H1 (cell line): ENCODE results near the gene TRIAP1. TPM values are rescaled to one million over a fixed set of nuclear protein-coding genes. Genes with fewer than 3 reads are reported as not detected.

Experiments used
- CTCF ChIA-PET: fragments of 300-600 bp; sonication (Branson Sonifier 250); formaldehyde crosslinking; loops from one replicate; lab custom pipeline; 2021; ENCODE audit not compliant: partially characterized antibody; lab: Charles Lee
- POLR2A ChIA-PET: fragments of 300-600 bp; sonication (Branson Sonifier 250); formaldehyde crosslinking; loops from one replicate; lab custom pipeline; 2021; ENCODE audit warnings: inconsistent platforms; ENCODE audit not compliant: partially characterized antibody; lab: Charles Lee
- DNase-seq, 2 experiments: peaks; one replicate each; pipeline versions ENCODE4 v3.0.0 to v3.0.0-alpha.2; 2010 to 2022; ENCODE audit warnings: low spot score in 2 of 2, low read depth in 1 of 2, mixed read lengths in 1 of 2
- FAIRE-seq: peaks from 2 replicates; lab custom pipeline; 2011; peaks lifted over from hg19 to GRCh38; lab: Jason Lieb, UNC
- H2AFZ ChIP-seq: 2 replicates; pipeline ENCODE4 v1.8.1; 2012; ENCODE audit warnings: low read length, inconsistent platforms
- H2AK5ac ChIP-seq: 2 replicates; pipeline ENCODE4 v1.6.1; 2013; ENCODE audit warnings: low read depth, low read length
- H2BK120ac ChIP-seq: replicated peaks from 2 replicates; pipeline ENCODE3; 2013; ENCODE audit warnings: low read depth, low read length, inconsistent platforms
- H2BK12ac ChIP-seq: 2 replicates; pipeline ENCODE4 v1.6.1; 2013; ENCODE audit warnings: low read depth, low read length
- H2BK15ac ChIP-seq: 2 replicates; pipeline ENCODE4 v1.6.1; 2013; ENCODE audit warnings: low read length
- H2BK20ac ChIP-seq: 2 replicates; pipeline ENCODE4 v1.6.1; 2013; ENCODE audit warnings: low read length
- H2BK5ac ChIP-seq: 2 replicates; pipeline ENCODE4 v1.6.1; 2013; ENCODE audit warnings: low read depth, low read length
- H3K14ac ChIP-seq: 2 replicates; pipeline ENCODE4 v1.6.1; 2013; ENCODE audit warnings: inconsistent platforms; ENCODE audit not compliant: insufficient read length
- H3K18ac ChIP-seq: 2 replicates; pipeline ENCODE4 v1.6.1; 2013; ENCODE audit warnings: low read length; ENCODE audit errors: extremely low read depth
- H3K23ac ChIP-seq: 2 replicates; pipeline ENCODE4 v1.6.1; 2013; ENCODE audit warnings: inconsistent platforms; ENCODE audit not compliant: insufficient read length
- H3K23me2 ChIP-seq: 2 replicates; pipeline ENCODE4 v1.6.1; 2013; ENCODE audit warnings: low read depth, low read length
- H3K27ac ChIP-seq: 2 replicates; pipeline ENCODE4 v1.6.1; 2011; ENCODE audit warnings: low read depth, low read length, inconsistent platforms
- H3K27me3 ChIP-seq, 4 experiments: replicated peaks in 1 of 4; 1 replicate in 1 of 4; 2 replicates in 3 of 4; pipeline versions ENCODE4 v1.6.1 to v1.8.1; 2011 to 2013; ENCODE audit warnings: low read length in 3 of 4, mild to moderate bottlenecking in 3 of 4, inconsistent platforms in 2 of 4, mixed read lengths in 2 of 4, moderate library complexity in 1 of 4; ENCODE audit not compliant: control insufficient read depth in 3 of 4, insufficient read depth in 3 of 4; ENCODE audit errors: extremely low read depth in 1 of 4
- H3K36me3 ChIP-seq, 4 experiments: 2 replicates each; pipeline versions ENCODE4 v1.6.1 to v1.8.1; 2011 to 2013; ENCODE audit warnings: mild to moderate bottlenecking in 4 of 4, low read length in 3 of 4, moderate library complexity in 2 of 4, control low read depth in 1 of 4, inconsistent platforms in 1 of 4; ENCODE audit not compliant: insufficient read depth in 4 of 4, control insufficient read depth in 2 of 4
- H3K4ac ChIP-seq: replicated peaks from 2 replicates; pipeline ENCODE3; 2013; ENCODE audit warnings: low read length, low read depth, mixed read lengths, inconsistent platforms; ENCODE audit not compliant: insufficient read length
- H3K4me1 ChIP-seq, 4 experiments: replicated peaks in 1 of 4; 1 replicate in 1 of 4; 2 replicates in 3 of 4; pipeline versions ENCODE4 v1.6.1 to v1.8.1; 2011 to 2013; ENCODE audit warnings: low read length in 3 of 4, inconsistent platforms in 2 of 4, mixed read lengths in 1 of 4; ENCODE audit not compliant: insufficient read depth in 4 of 4, control insufficient read depth in 3 of 4
- H3K4me2 ChIP-seq, 2 experiments: 2 replicates each; pipeline versions ENCODE4 v1.6.1 to v1.8.1; 2011 to 2013; ENCODE audit warnings: low read depth in 2 of 2, low read length in 2 of 2, control low read depth in 1 of 2, inconsistent platforms in 1 of 2, mild to moderate bottlenecking in 1 of 2; ENCODE audit not compliant: insufficient read depth in 1 of 2
- H3K4me3 ChIP-seq, 4 experiments: fragments of 200-600, 300-600 bp in 1 of 4; sonication (generic), shearing (Covaris generic), sonication (Bioruptor Twin) in 1 of 4; 2 replicates each; pipeline versions ENCODE4 v1.5.1 to v1.8.1; 2011 to 2016; ENCODE audit warnings: low read length in 4 of 4, low read depth in 3 of 4, control low read depth in 2 of 4, inconsistent platforms in 2 of 4, mild to moderate bottlenecking in 2 of 4, mixed read lengths in 1 of 4, moderate library complexity in 1 of 4; ENCODE audit not compliant: insufficient read depth in 2 of 4; ENCODE audit errors: extremely low read depth in 1 of 4
- H3K56ac ChIP-seq: replicated peaks from 2 replicates; pipeline ENCODE3; 2013; ENCODE audit warnings: low read depth, mild to moderate bottlenecking, mixed read lengths, low read length, inconsistent platforms; ENCODE audit not compliant: insufficient read length
- H3K79me1 ChIP-seq: 2 replicates; pipeline ENCODE4 v1.6.1; 2013; ENCODE audit warnings: low read depth, low read length, control low read depth
- H3K79me2 ChIP-seq, 2 experiments: 2 replicates each; pipeline versions ENCODE4 v1.6.1 to v1.8.1; 2012 to 2013; ENCODE audit warnings: low read length in 2 of 2, mild to moderate bottlenecking in 2 of 2, inconsistent platforms in 1 of 2; ENCODE audit not compliant: insufficient read depth in 2 of 2, control insufficient read depth in 1 of 2
- H3K9ac ChIP-seq, 4 experiments: replicated peaks in 1 of 4; 1 replicate in 1 of 4; 2 replicates in 3 of 4; pipeline versions ENCODE4 v1.6.1 to v1.8.1; 2011 to 2013; ENCODE audit warnings: low read depth in 3 of 4, low read length in 3 of 4, control low read depth in 2 of 4, mild to moderate bottlenecking in 2 of 4, moderate library complexity in 2 of 4, inconsistent platforms in 1 of 4; ENCODE audit errors: extremely low read depth in 1 of 4
- H3K9me3 ChIP-seq, 2 experiments: 2 replicates each; pipeline versions ENCODE4 v1.6.1 to v1.8.1; 2012 to 2013; ENCODE audit warnings: mild to moderate bottlenecking in 2 of 2, moderate library complexity in 2 of 2, control low read depth in 1 of 2, inconsistent platforms in 1 of 2, low read depth in 1 of 2, low read length in 1 of 2, mixed read lengths in 1 of 2; ENCODE audit not compliant: insufficient read depth in 2 of 2
- H4K20me1 ChIP-seq, 2 experiments: replicated peaks in 1 of 2; 2 replicates each; pipeline versions ENCODE3 to v1.8.1; 2011 to 2013; ENCODE audit warnings: inconsistent platforms in 2 of 2, low read length in 2 of 2, mild to moderate bottlenecking in 1 of 2; ENCODE audit not compliant: insufficient read depth in 2 of 2, control insufficient read depth in 1 of 2
- H4K5ac ChIP-seq: 2 replicates; pipeline ENCODE4 v1.6.1; 2013; ENCODE audit warnings: low read length, low read depth, mixed read lengths, inconsistent platforms; ENCODE audit not compliant: insufficient read length
- H4K8ac ChIP-seq: 2 replicates; pipeline ENCODE4 v1.8.0; 2013; ENCODE audit warnings: mild to moderate bottlenecking, moderate library complexity, low read length, inconsistent platforms; ENCODE audit not compliant: insufficient read depth; ENCODE audit errors: extremely low read depth
- H4K91ac ChIP-seq: replicated peaks from 2 replicates; pipeline ENCODE3; 2013; ENCODE audit warnings: low read length, mixed read lengths, inconsistent platforms; ENCODE audit not compliant: insufficient read length
- BACH1 ChIP-seq: IDR thresholded peaks from 2 replicates; pipeline ENCODE4 v1.6.1; 2012; ENCODE audit warnings: low read length, improper control_type of control experiment
- BCL11A ChIP-seq, 2 experiments: IDR thresholded peaks; one replicate each; pipeline ENCODE4 v1.6.1; 2011; ENCODE audit warnings: low read depth in 2 of 2, low read length in 2 of 2, mild to moderate bottlenecking in 2 of 2
- CBX5 ChIP-seq: fragments of 300-800, 300-1000 bp; sonication (generic); IDR thresholded peaks from 2 replicates; pipeline ENCODE4 v1.7.1; 2016; ENCODE audit warnings: antibody characterized with exemption, low read length, low read depth
- CTCF ChIP-seq, 3 experiments: IDR thresholded peaks; 1 replicate in 2 of 3; 2 replicates in 1 of 3; pipeline versions ENCODE4 v1.5.1 to v1.6.1; 2011; ENCODE audit warnings: low read length in 3 of 3, mild to moderate bottlenecking in 3 of 3, inconsistent platforms in 2 of 3, low read depth in 1 of 3, moderate library complexity in 1 of 3; ENCODE audit not compliant: insufficient read depth in 1 of 3; ENCODE audit errors: control extremely low read depth in 1 of 3
- HDAC2 ChIP-seq, 2 experiments: fragments of 300-600 bp in 1 of 2; sonication (generic) in 1 of 2; IDR thresholded peaks; 2 replicates each; pipeline ENCODE4 v1.6.1; 2011 to 2012; ENCODE audit warnings: low read depth in 2 of 2, low read length in 2 of 2, mild to moderate bottlenecking in 2 of 2, moderate library complexity in 2 of 2, borderline replicate concordance in 1 of 2, inconsistent platforms in 1 of 2
- KDM5A ChIP-seq: fragments of 200-600 bp; IDR thresholded peaks from 2 replicates; pipeline ENCODE4 v1.7.1; 2012; ENCODE audit warnings: mild to moderate bottlenecking, low read length, inconsistent platforms, mixed read lengths
- SIRT6 ChIP-seq: IDR thresholded peaks from one replicate; pipeline ENCODE4 v1.7.1; 2012; ENCODE audit warnings: low read length, inconsistent platforms
- TCF12 ChIP-seq: IDR thresholded peaks from 2 replicates; pipeline ENCODE4 v1.6.1; 2011; ENCODE audit warnings: low read depth, mild to moderate bottlenecking, low read length
- TEAD4 ChIP-seq: IDR thresholded peaks from 2 replicates; pipeline ENCODE4 v1.6.1; 2012; ENCODE audit warnings: low read depth, low read length, inconsistent platforms, mixed read lengths
- WGBS, 2 experiments: shearing (Covaris generic) in 1 of 2; methylation state at CpG; one replicate each; pipeline versions ENCODE4 v1.1.6 to v1.1.7; 2013 to 2015; ENCODE audit warnings: low lambda C conversion rate in 2 of 2, mixed read lengths in 2 of 2, inconsistent platforms in 1 of 2, low coverage in 1 of 2, missing lambda C conversion rate in 1 of 2; ENCODE audit not compliant: insufficient replicate concordance in 2 of 2, insufficient coverage in 1 of 2, insufficient read length in 1 of 2; ENCODE audit errors: extremely low coverage in 1 of 2, missing lambda C conversion rate in 1 of 2; 5-methylcytosine and 5-hydroxymethylcytosine counted together
- polyA plus RNA-seq, 7 experiments: library from polyadenylated mRNA; depleted of rRNA in 3 of 7; stranded (reverse) in 5 of 7; unstranded in 2 of 7; fragments of >200 nt in 5 of 7; fragments of 200-250 nt in 2 of 7; gene quantifications; 1 replicate in 5 of 7; 2 replicates in 1 of 7; 4 replicates in 1 of 7; pipeline versions ENCODE4 v1.2.1 to v1.2.3, GENCODE V29; 2011 to 2013; ENCODE audit warnings: missing spikeins in 2 of 7, mixed read lengths in 2 of 7
- total RNA-seq: library from RNA; stranded (reverse); fragmentation: NEBNext Ultra II Directional; extraction: Animal tissue kit (Norgen Biotek cat#: 25700); gene quantifications from 2 replicates; pipeline ENCODE4 v1.2.1, GENCODE V29; 2021

TRIAP1 gene
- total and polyA plus RNA-seq, 2 of the 8 experiments (the other 6 are each of a cell fraction or from before 2014, with no cell fraction given) = 42.0 to 63.4 TPM

GRCh38 chr12:120466560-120467315 lies 20.6 kb upstream of the TRIAP1 start:
- Histone ChIP-seq H3K27me3 (no peaks in the 10 kb centered on the region), H3K56ac (no peak overlapping the region), H2BK12ac (no peak overlapping the region), H3K79me2 (peaks cover 0 to 49% of the 10 kb centered on the region in 2 experiments; a peak in 3 of 4 replicates), H3K23ac (no peak overlapping the region), H3K9me3 (no peaks in the 10 kb centered on the region), H3K4me3 (peak overlapping the region in 1 of 4 experiments; percentile 21; a peak in 1 of 8 replicates), H2BK120ac (no peak overlapping the region), H3K14ac (no peak overlapping the region), H2AFZ (no peak overlapping the region), H2BK15ac (no peak overlapping the region), H4K8ac (no peak overlapping the region), H3K18ac (no peak overlapping the region), H3K23me2 (peaks cover 5% of the 10 kb centered on the region), H4K5ac (no peak overlapping the region), H3K36me3 (peaks cover 31 to 47% (median 39%) of the 10 kb centered on the region in 4 experiments), H3K4me1 (peaks cover 0 to 5% (median 0%) of the 10 kb centered on the region in 4 experiments; a peak in 2 of 7 replicates), H2AK5ac (no peak overlapping the region), H4K91ac (no peak overlapping the region), H3K79me1 (peaks cover 3% of the 10 kb centered on the region), H3K4ac (no peak overlapping the region), H2BK20ac (no peak overlapping the region), H3K4me2 (no peak overlapping the region; a peak in 2 of 4 replicates), H3K9ac (no peak overlapping the region), H3K27ac (no peak overlapping the region), H4K20me1 (peaks cover 12 to 18% of the 10 kb centered on the region in 2 experiments), H2BK5ac (no peak overlapping the region)
- peak in 1 of 2 experiments; percentile 60 for DNase-seq
- ChIA-PET POLR2A (interaction anchor here (0.6 to 18.7 kb wide), 22 partner anchors 8 to 951 kb away, joined by 3 to 365 read pairs (median 4); partner anchors contain the start of genes COX6A1, DYNLL1, GATC and PLA2G1B), CTCF (interaction anchor here (0.6 to 9.3 kb wide), 24 partner anchors 9 to 230 kb away, joined by 3 to 152 read pairs (median 8); partner anchors contain the start of genes COX6A1, DYNLL1 and PLA2G1B)
- FAIRE-seq = no peak
- 72% methylated on average over 8 of the region's 8 CpGs; no CpG with 5 or more reads in 1 of the 2 experiments for WGBS, 2 experiments
- TF ChIP-seq CTCF (IDR thresholded peaks at IDR 0.05; ENCODE audit: control extremely low read depth in 1 of 3, insufficient read depth in 1 of 3, low read depth in 1 of 3, low read length in 3 of 3) (peak; percentile 58 to 71 (median 70)), KDM5A (no peak), BCL11A (IDR thresholded peaks at IDR 0.05; ENCODE audit: low read depth in 2 of 2, low read length in 2 of 2) (no peak), CBX5 (no peak), HDAC2 (IDR thresholded peaks at IDR 0.05; ENCODE audit: borderline replicate concordance in 1 of 2, low read depth in 2 of 2, low read length in 2 of 2) (no peak), BACH1 (no peak), TEAD4 (no peak), SIRT6 (no peak), TCF12 (no peak)
